ENCODE data around the gene SYT1. TPM values are rescaled to one million over a fixed set of nuclear protein-coding genes. Genes with fewer than 3 reads are reported as not detected.

SYT1 gene
- total RNA-seq, 1 donor = not detected

GRCh38 chr12:79223210-79223609 lies 358.6 kb downstream of the SYT1 start:
- Histone ChIP-seq H4K20me1 (ENCODE audit: insufficient read depth, low read length) (no peaks in the 10 kb centered on the region), H3K9me3 (ENCODE audit: low read depth, low read length) (no peaks in the 10 kb centered on the region), H3K4me1 (ENCODE audit: insufficient read depth, low read length) (no peaks in the 10 kb centered on the region), H3K4me3 (ENCODE audit: insufficient read depth, low read length) (no peak overlapping the region), H3K27me3 (ENCODE audit: insufficient read depth, low read length) (no peaks in the 10 kb centered on the region), H3K4me2 (ENCODE audit: insufficient read depth, low read length) (no peak overlapping the region), H3K79me2 (ENCODE audit: insufficient read depth, low read length) (no peaks in the 10 kb centered on the region), H3K27ac (ENCODE audit: low read depth, low read length) (no peak overlapping the region), H3K36me3 (ENCODE audit: insufficient read depth, low read length) (no peaks in the 10 kb centered on the region), H2AFZ (ENCODE audit: low read length) (no peak overlapping the region)
- no peak for DNase-seq (ENCODE audit: insufficient read length, low spot score, missing footprints)
- no peak for TF ChIP-seq CTCF (IDR thresholded peaks at IDR 0.05; ENCODE audit: extremely low read depth, low read depth, low read length)

GRCh38 chr12:79223761-79224160 lies 359.2 kb downstream of the SYT1 start:
- no peaks in the 10 kb centered on the region for H3K36me3 ChIP-seq (ENCODE audit: insufficient read depth, low read length)
- H3K4me2 ChIP-seq (ENCODE audit: insufficient read depth, low read length) = no peak overlapping the region
- no peak for TF ChIP-seq CTCF (IDR thresholded peaks at IDR 0.05; ENCODE audit: extremely low read depth, low read depth, low read length)
- H3K9me3 ChIP-seq (ENCODE audit: low read depth, low read length) = no peaks in the 10 kb centered on the region
- no peak overlapping the region for H3K4me3 ChIP-seq (ENCODE audit: insufficient read depth, low read length)
- no peak overlapping the region for H2AFZ ChIP-seq (ENCODE audit: low read length)
- no peaks in the 10 kb centered on the region for H4K20me1 ChIP-seq (ENCODE audit: insufficient read depth, low read length)
- no peak for DNase-seq (ENCODE audit: insufficient read length, low spot score, missing footprints)
- no peaks in the 10 kb centered on the region for H3K79me2 ChIP-seq (ENCODE audit: insufficient read depth, low read length)
- no peaks in the 10 kb centered on the region for H3K27me3 ChIP-seq (ENCODE audit: insufficient read depth, low read length)
- H3K27ac ChIP-seq (ENCODE audit: low read depth, low read length) = no peak overlapping the region
- H3K4me1 ChIP-seq (ENCODE audit: insufficient read depth, low read length) = no peaks in the 10 kb centered on the region

GRCh38 chr12:79227091-79227490 lies 362.5 kb downstream of the SYT1 start:
- Histone ChIP-seq H3K4me3 (ENCODE audit: insufficient read depth, low read length) (no peak overlapping the region), H4K20me1 (ENCODE audit: insufficient read depth, low read length) (no peaks in the 10 kb centered on the region), H3K4me1 (ENCODE audit: insufficient read depth, low read length) (no peaks in the 10 kb centered on the region), H3K79me2 (ENCODE audit: insufficient read depth, low read length) (no peaks in the 10 kb centered on the region), H3K27ac (ENCODE audit: low read depth, low read length) (no peak overlapping the region), H2AFZ (ENCODE audit: low read length) (no peak overlapping the region), H3K27me3 (ENCODE audit: insufficient read depth, low read length) (no peaks in the 10 kb centered on the region), H3K36me3 (ENCODE audit: insufficient read depth, low read length) (no peaks in the 10 kb centered on the region), H3K4me2 (ENCODE audit: insufficient read depth, low read length) (no peak overlapping the region), H3K9me3 (ENCODE audit: low read depth, low read length) (no peaks in the 10 kb centered on the region)
- no peak for DNase-seq (ENCODE audit: insufficient read length, low spot score, missing footprints)
- no peak for TF ChIP-seq CTCF (IDR thresholded peaks at IDR 0.05; ENCODE audit: extremely low read depth, low read depth, low read length)

DNA sequence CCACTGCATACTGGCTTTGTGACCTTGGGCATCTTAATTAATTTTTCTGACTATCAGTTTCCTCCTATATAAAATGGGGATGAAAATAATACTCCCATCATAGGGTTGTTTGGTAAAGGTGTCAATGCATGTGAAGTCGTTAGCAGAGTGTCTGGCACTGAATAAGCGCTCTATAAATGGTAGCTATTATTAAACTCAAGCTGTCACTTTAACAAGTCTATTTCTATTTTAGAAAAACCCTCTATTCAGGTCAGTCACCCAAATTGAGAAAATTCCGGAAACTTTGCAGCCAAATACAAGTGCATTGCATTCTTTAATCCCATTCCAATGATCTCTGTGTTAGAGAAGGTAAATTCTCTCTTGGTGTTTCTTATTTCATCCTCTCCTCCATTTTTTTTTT lies 363.1 kb downstream of the SYT1 start:
- no peak overlapping the region for H3K4me2 ChIP-seq (ENCODE audit: insufficient read depth, low read length)
- H3K9me3 ChIP-seq (ENCODE audit: low read depth, low read length) = no peaks in the 10 kb centered on the region

More for the DNA sequence above, 363.1 kb downstream of the SYT1 start:
- DNase-seq (ENCODE audit: insufficient read length, low spot score, missing footprints) = no peak
- Histone ChIP-seq H4K20me1 (ENCODE audit: insufficient read depth, low read length) (no peaks in the 10 kb centered on the region), H3K4me3 (ENCODE audit: insufficient read depth, low read length) (no peak overlapping the region), H3K4me1 (ENCODE audit: insufficient read depth, low read length) (no peaks in the 10 kb centered on the region), H3K79me2 (ENCODE audit: insufficient read depth, low read length) (no peaks in the 10 kb centered on the region), H3K27ac (ENCODE audit: low read depth, low read length) (no peak overlapping the region), H2AFZ (ENCODE audit: low read length) (no peak overlapping the region), H3K27me3 (ENCODE audit: insufficient read depth, low read length) (no peaks in the 10 kb centered on the region), H3K36me3 (ENCODE audit: insufficient read depth, low read length) (no peaks in the 10 kb centered on the region)
- no peak for TF ChIP-seq CTCF (IDR thresholded peaks at IDR 0.05; ENCODE audit: extremely low read depth, low read depth, low read length)

All from osteoblast (primary cell).